ENCODE results near the gene THSD7A. TPM values are rescaled to one million over a fixed set of nuclear protein-coding genes. Genes with fewer than 3 reads are reported as not detected.

Gene THSD7A
- total RNA-seq, 1 experiment from 2014 or later: 5.7 TPM

DNA sequence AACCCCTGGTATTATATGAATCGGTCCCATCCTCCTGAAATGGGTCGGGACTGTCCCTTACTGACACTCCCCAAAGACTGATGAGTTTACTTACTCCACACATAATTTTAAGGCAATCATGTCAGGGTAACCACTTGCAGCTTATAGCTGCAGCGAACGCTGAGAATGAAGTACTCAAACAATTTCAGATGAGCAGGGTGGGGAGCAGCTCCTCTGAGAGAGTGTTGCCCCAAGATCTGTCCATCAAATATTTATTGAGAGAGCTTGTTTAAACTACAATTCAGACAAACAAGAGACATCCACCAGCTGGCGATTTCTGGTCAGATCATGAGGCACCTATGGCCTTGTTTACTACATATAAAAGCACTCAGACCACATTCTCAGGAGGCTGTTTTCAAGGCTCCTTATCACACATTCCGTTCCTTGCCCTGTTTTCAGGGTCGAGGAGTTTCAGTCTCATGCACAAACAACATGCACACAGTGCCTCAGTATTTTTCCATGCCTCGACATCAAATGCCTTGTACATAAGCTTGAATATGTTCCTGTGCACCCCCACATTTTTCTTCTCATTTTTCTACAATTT is 80.1 kb downstream of the THSD7A start:
- no peak for DNase-seq (ENCODE audit: extremely low read depth, low read depth)

DNA sequence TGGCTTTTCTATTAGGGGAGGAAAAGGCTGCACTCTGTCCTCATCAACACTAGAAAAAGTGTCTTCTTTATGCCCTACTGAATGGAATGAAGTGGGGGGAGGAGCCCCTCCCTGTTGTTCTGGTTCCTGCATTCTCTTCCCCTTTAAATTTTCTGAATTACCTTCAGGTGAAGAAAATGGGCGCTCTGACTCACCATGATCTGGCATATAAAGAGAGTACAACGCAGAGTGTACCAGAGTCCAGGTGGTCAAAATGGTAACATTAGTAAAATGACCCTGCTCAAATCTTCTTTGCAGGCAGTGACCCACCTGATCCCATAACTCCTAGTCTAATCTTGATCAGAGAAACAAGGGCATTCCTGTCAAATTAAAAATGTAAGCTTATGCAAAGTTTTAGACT is 80.7 kb downstream of the THSD7A start:
- DNase-seq (ENCODE audit: extremely low read depth, low read depth): no peak

- no peak for DNase-seq (ENCODE audit: extremely low read depth, low read depth)
These were observed 81.8 kb downstream of the THSD7A start for GRCh38 chr7:11750191-11750590.

GRCh38 chr7:11749629-11750028 is 82.4 kb downstream of the THSD7A start:
- DNase-seq (ENCODE audit: extremely low read depth, low read depth): no peak

DNA sequence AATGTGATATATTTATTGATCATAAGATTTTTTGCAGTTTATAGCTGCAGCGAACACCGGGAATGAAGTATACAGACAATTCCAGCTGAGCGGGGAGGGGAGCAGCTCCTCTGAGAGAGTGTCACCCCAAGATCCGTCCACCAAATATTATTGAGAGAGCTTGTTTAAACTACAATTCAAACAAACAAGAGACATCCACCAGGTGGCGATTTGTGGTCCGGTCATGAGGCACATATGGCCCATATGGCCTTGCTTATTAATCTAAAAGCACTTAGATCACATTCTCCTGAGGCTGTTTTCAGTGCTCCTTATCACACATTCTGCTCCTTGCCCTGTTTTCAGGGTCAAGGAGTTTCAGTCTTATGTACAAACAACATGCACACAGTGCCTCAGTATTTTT is 83.1 kb downstream of the THSD7A start:
- DNase-seq (ENCODE audit: extremely low read depth, low read depth): no peak

GRCh38 chr7:11747715-11748485 is 84.1 kb downstream of the THSD7A start:
- DNase-seq (ENCODE audit: extremely low read depth, low read depth): no peak

DNA sequence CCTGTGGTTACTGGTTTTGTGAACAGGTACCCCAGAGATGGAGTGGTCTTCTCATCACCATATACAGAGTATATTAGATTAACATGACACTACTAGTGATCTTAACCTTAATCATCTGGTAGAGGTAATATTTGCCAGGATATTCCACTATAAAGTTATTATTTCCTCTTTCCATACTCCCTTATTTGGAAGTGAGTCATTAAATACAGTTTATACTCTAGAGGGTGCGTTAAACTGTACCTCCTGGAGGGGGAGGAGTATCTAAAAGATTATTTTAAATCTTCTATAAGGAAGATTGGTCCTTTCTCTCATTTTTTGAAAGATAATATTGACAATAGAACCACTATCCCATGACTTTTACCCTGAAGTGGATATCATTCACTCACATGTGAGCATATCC is 85.4 kb downstream of the THSD7A start:
- no peak for DNase-seq (ENCODE audit: extremely low read depth, low read depth)

DNA sequence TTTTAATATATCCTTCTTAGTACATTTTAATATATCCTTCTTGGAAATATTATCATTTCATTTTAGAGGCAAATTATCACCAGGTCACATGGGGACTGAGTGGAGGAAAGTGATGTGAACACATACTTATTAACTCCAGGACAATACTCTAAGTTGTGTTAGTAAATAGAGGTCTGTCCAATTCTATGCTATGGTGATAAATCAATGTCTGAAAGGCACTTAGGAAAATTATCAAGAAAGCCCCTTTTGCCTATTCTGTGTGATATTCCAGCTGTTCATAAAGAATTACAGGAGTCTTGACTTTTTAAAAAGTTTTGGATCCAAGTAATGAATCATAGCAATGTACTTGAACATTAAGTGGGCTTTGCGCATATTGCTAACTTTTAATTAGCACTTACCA is 88.5 kb downstream of the THSD7A start:
- DNase-seq (ENCODE audit: extremely low read depth, low read depth): no peak

GRCh38 chr7:11743016-11743415 is 89.0 kb downstream of the THSD7A start:
- no peak for DNase-seq (ENCODE audit: extremely low read depth, low read depth)

DNA sequence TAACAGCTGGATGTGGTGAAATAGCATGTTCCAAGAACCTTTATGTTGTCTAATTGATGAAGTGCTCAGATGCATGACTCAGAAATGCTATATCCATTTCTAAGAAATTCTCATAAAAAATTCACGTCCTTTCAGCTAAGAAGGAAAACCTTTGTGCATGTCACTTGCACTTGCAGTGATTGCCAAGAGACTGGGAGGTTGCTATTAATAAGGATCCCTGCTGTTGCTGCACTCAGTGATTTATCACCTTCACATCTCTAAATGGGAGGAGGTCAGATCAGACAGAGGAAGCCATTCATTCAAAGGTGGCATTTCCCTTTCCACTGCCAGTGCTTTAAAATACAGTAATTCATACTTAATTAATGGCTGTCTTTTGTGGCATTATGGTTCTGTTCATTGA is 89.5 kb downstream of the THSD7A start:
- DNase-seq (ENCODE audit: extremely low read depth, low read depth): no peak

DNA sequence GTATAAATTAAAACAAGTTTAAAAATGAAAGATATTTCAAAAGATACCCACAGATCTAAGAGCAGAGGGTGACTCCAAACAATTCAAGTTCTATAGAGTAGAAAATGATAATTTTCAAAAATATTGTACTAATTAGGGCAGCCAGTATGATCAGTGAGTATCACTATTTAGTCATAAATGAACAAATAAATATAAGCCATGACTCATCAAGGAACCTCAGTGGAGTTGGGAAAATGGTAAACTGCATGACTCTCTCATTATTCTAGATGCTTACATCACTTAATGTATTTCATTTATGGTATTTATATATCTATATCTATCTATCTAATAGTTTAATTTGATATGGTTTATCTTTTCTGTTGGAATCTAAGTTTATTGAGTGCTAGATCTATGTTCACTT is 94.3 kb downstream of the THSD7A start:
- peak; percentile 2 for DNase-seq (ENCODE audit: extremely low read depth, low read depth)

- no peak for DNase-seq (ENCODE audit: extremely low read depth, low read depth)
These were observed 99.8 kb downstream of the THSD7A start for GRCh38 chr7:11732207-11732606.

DNA sequence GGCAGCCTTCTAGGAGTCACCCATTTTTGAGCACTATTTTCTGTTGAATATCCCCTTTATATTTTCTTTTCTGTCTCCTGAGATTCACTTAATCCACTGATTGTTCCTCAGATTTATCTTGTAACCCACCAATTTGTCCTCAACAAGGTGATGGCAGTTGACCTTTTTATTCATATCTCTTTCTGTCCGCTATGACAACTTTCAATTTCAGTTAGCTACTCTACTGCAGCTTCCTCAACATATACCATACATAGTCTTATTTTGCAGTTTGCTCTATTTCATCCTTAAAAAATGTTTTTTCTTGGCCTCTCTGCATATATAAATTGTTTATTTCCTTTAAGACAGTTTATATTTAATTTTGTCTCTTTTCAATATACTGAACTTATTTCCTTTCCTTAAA is 101.3 kb downstream of the THSD7A start:
- DNase-seq (ENCODE audit: extremely low read depth, low read depth): no peak

GRCh38 chr7:11727864-11728263 is 104.1 kb downstream of the THSD7A start:
- no peak for DNase-seq (ENCODE audit: extremely low read depth, low read depth)

- no peak for DNase-seq (ENCODE audit: extremely low read depth, low read depth)
These were observed 105.2 kb downstream of the THSD7A start for GRCh38 chr7:11726794-11727155.

DNA sequence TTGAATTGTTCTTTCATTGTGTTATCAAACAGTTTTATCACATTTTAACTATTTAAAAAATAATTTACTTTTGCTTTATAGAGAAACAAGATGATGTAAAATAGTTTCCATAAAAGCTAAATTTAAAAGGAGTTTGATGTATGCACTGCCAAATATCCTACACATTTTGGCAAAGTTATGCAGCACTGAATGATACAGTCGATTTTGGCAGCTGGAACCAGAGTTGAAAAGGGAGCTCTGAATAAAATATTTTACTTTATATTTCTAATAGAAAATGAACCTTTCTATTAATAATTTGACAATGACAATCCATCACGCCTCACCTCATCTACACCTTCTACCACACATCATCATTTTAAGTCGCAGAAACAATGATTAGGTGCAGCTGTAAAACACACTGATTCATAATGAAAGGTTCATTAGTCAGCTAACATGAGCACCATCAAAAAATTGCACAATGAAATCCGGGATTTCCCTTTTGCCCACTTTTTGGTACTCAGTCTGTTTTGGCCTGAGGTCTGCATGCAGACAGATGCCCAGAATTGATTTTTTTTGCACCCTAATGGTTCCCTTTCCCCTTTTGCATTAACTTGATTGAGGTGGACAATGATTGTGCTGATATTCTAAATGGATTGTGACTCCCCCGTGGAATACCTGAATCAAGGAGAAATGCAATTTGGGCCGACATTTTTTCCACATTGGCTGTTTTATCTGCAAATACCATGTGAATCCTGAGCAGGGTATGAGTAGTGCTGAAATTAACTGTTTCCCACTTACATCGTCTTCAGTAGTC is 105.8 kb downstream of the THSD7A start:
- DNase-seq (ENCODE audit: extremely low read depth, low read depth): no peak

DNA sequence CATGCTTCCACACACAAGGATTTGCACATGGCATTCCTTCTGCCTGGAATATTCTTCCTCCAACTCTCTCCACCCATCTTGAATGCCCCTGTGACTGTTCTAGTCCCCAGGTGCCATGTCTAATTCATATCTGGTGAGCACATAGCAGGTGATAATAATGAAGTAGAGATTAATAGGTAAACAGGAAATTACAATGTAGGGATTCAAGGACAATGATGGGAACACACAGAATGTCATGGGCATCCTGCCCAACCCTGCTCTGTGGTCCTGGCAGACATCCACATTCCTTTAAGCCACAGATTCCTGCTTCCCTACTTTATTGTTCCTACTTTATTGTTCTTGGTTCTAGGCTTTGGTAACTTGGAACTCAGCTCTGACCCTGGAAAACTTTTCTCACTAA is 115.8 kb downstream of the THSD7A start:
- no peak for DNase-seq (ENCODE audit: extremely low read depth, low read depth)

GRCh38 chr7:11714676-11715075 is 117.3 kb downstream of the THSD7A start:
- DNase-seq (ENCODE audit: extremely low read depth, low read depth): no peak

DNA sequence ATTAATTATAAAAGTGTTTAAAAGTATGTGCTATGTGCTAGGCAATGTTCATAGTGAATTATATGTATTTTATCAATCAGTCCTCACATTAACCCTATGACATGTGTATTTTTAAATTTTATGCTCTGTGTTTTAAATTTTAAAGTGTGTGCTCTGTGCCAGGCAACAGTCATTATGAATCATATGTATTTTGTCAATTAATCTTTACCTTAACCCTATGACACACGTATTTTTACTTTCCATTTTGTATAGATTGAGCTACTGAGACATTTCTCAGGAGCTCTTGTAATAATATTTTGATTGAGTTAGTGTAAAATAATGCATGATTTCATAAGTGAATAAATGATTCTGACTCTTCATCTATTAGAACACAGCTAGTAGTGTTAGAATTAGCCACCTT is 117.8 kb downstream of the THSD7A start:
- no peak for DNase-seq (ENCODE audit: extremely low read depth, low read depth)

DNA sequence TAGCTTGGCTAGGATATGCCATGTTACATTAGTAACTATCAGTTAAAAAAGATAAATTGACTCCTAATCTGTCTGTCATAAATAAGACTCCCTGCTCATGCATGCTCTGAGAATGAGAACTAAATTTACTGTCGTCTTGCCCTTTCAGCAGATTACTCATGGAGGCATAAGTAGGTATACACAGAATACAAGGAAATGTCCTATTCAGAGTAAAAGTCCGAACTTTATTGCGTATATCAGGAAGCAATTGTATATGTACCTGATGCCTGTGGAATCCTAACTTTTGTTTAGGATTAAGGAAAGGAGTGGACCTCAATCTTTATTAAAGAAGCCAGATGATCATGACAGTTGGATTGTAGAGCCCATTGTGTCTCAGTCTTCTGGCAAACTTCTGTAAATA is 118.6 kb downstream of the THSD7A start:
- no peak for DNase-seq (ENCODE audit: extremely low read depth, low read depth)

DNA sequence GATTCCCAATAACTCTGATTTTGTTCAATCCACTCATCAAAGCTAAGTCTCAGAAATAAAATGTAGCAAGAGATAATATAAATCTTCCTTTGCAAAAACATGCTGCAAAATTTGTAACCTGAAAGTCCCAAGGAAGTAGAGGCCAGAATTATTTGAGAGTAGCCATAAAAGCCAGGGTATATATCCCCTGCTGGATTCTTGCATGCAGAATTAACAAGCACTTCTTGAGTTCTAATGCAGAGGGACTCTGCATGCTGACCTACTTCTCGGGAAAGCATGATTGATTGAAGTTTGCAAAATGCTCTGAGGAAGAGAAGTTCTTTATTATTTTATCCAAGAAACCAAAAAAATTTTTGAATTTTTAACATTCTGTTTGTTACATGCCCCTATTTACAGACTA is 121.6 kb downstream of the THSD7A start:
- no peak for DNase-seq (ENCODE audit: extremely low read depth, low read depth)

GRCh38 chr7:11709196-11709595 is 122.8 kb downstream of the THSD7A start:
- DNase-seq (ENCODE audit: extremely low read depth, low read depth): no peak

All from NCI-H460 (cell line).